Endothelial cell of umbilical vein (primary cell): ENCODE data around the gene PWP1. TPM values are rescaled to one million over a fixed set of nuclear protein-coding genes. Genes with fewer than 3 reads are reported as not detected.

Source experiments
- BruUV-seq: library from RNA; stranded (reverse); fragments of 400-500 nt; replicated peaks from 2 replicates; lab custom pipeline; 2021; lab: Mats Ljungman, UMichigan
- CTCF ChIA-PET: fragments of 300-600, 350-600 bp; sonication (Branson Sonifier 250); formaldehyde crosslinking; loops from one replicate; lab custom pipeline; 2021; ENCODE audit warnings: antibody characterized with exemption, inconsistent platforms; lab: Charles Lee
- POLR2A ChIA-PET: fragments of 300-600, 350-600 bp; sonication (Branson Sonifier 250); formaldehyde crosslinking; loops from one replicate; lab custom pipeline; 2021; ENCODE audit warnings: antibody characterized with exemption, inconsistent platforms; lab: Charles Lee
- DNase-seq: peaks from one replicate; pipeline ENCODE4 v3.0.0-alpha.2; 2011; ENCODE audit warnings: low read depth, low spot score
- FAIRE-seq: peaks from 2 replicates; lab custom pipeline; 2011; peaks lifted over from hg19 to GRCh38; lab: Jason Lieb, UNC
- H2AFZ ChIP-seq: 2 replicates; pipeline ENCODE4 v1.6.0; 2012; ENCODE audit warnings: low read depth, low read length, control low read depth, inconsistent platforms
- H3K27ac ChIP-seq: 2 replicates; pipeline ENCODE4 v1.5.1; 2011; ENCODE audit warnings: low read depth, mild to moderate bottlenecking, control low read depth, low read length, moderate library complexity; ENCODE audit not compliant: insufficient read depth
- H3K27me3 ChIP-seq, 2 experiments: 2 replicates each; pipeline versions ENCODE4 v1.6.0 to v1.6.1; 2011; ENCODE audit warnings: low read length in 2 of 2, mixed read lengths in 1 of 2; ENCODE audit not compliant: control insufficient read depth in 2 of 2, insufficient read depth in 2 of 2
- H3K36me3 ChIP-seq, 2 experiments: 2 replicates in 1 of 2; 3 replicates in 1 of 2; pipeline ENCODE4 v1.5.1; 2011; ENCODE audit warnings: low read length in 2 of 2, mild to moderate bottlenecking in 1 of 2, moderate library complexity in 1 of 2; ENCODE audit not compliant: control insufficient read depth in 2 of 2, insufficient read depth in 2 of 2; ENCODE audit errors: extremely low read depth in 1 of 2
- H3K4me1 ChIP-seq: 3 replicates; pipeline ENCODE4 v1.5.1; 2011; ENCODE audit warnings: mild to moderate bottlenecking, low read length; ENCODE audit not compliant: control insufficient read depth, insufficient read depth; ENCODE audit errors: extremely low read depth
- H3K4me2 ChIP-seq: 2 replicates; pipeline ENCODE4 v1.6.1; 2011; ENCODE audit warnings: low read length, control low read depth, mixed read lengths; ENCODE audit not compliant: insufficient read depth
- H3K4me3 ChIP-seq, 3 experiments: fragments of 200-600 bp in 1 of 3; sonication (generic), shearing (Covaris generic) in 1 of 3; replicated peaks in 1 of 3; 2 replicates each; pipeline ENCODE4 v1.5.1; 2011 to 2016; ENCODE audit warnings: control low read depth in 3 of 3, low read length in 3 of 3, mild to moderate bottlenecking in 2 of 3, inconsistent platforms in 1 of 3, low read depth in 1 of 3, moderate library complexity in 1 of 3; ENCODE audit not compliant: insufficient read depth in 1 of 3
- H3K79me2 ChIP-seq: 2 replicates; pipeline ENCODE4 v1.6.0; 2012; ENCODE audit warnings: low read length, inconsistent platforms; ENCODE audit not compliant: control insufficient read depth, insufficient read depth
- H3K9ac ChIP-seq: replicated peaks from 2 replicates; pipeline ENCODE3; 2011; ENCODE audit warnings: low read length, control low read depth; ENCODE audit not compliant: insufficient read depth; ENCODE audit errors: extremely low read depth
- H3K9me1 ChIP-seq: replicated peaks from 3 replicates; pipeline ENCODE4 v1.6.0; 2011; ENCODE audit warnings: mild to moderate bottlenecking, low read length; ENCODE audit not compliant: control insufficient read depth, insufficient read depth; ENCODE audit errors: extremely low read depth
- H3K9me3 ChIP-seq: replicated peaks from 2 replicates; pipeline ENCODE4 v1.5.1; 2012; ENCODE audit warnings: low read length, inconsistent platforms; ENCODE audit not compliant: control insufficient read depth, insufficient read depth
- H4K20me1 ChIP-seq: replicated peaks from 2 replicates; pipeline ENCODE3; 2011; ENCODE audit warnings: mild to moderate bottlenecking, low read length; ENCODE audit not compliant: control insufficient read depth, insufficient read depth; ENCODE audit errors: extremely low read depth
- CTCF ChIP-seq, 2 donors: IDR thresholded peaks; 1 replicate in 1 of 2; 2 replicates in 1 of 2; pipeline ENCODE4 v1.5.1; 2011; ENCODE audit warnings: low read length in 2 of 2, mild to moderate bottlenecking in 2 of 2, moderate library complexity in 2 of 2, control low read depth in 1 of 2, inconsistent platforms in 1 of 2, low read depth in 1 of 2; ENCODE audit not compliant: insufficient read depth in 1 of 2; ENCODE audit errors: extremely low read depth in 1 of 2
- EZH2 ChIP-seq: IDR thresholded peaks from 2 replicates; pipeline ENCODE4 v1.6.1; 2012; ENCODE audit warnings: borderline replicate concordance, low read depth, mild to moderate bottlenecking, moderate library complexity, low read length, inconsistent platforms; ENCODE audit not compliant: severe bottlenecking
- FOS ChIP-seq: IDR thresholded peaks from 2 replicates; pipeline ENCODE4 v1.6.1; 2011; ENCODE audit warnings: mild to moderate bottlenecking, low read length, moderate library complexity, borderline replicate concordance; ENCODE audit not compliant: insufficient read depth
- GATA2 ChIP-seq: IDR thresholded peaks from 2 replicates; pipeline ENCODE4 v1.7.0; 2011; ENCODE audit warnings: low read depth, mild to moderate bottlenecking, moderate library complexity, mixed read lengths, low read length; ENCODE audit not compliant: insufficient read length, insufficient read depth
- JUN ChIP-seq: IDR thresholded peaks from 2 replicates; pipeline ENCODE4 v1.6.1; 2011; ENCODE audit warnings: borderline replicate concordance, low read depth; ENCODE audit not compliant: insufficient read length, insufficient read depth
- MAX ChIP-seq: IDR thresholded peaks from 2 replicates; pipeline ENCODE4 v1.6.1; 2011; ENCODE audit not compliant: insufficient read depth, insufficient read length
- MYC ChIP-seq: IDR thresholded peaks from one replicate; pipeline ENCODE4 v1.6.1; 2011; ENCODE audit warnings: mild to moderate bottlenecking, low read depth, low read length
- POLR2A ChIP-seq: IDR thresholded peaks from 2 replicates; pipeline ENCODE4 v1.6.1; 2012; ENCODE audit warnings: low read depth, mild to moderate bottlenecking, control low read depth, low read length
- POLR2AphosphoS5 ChIP-seq: IDR thresholded peaks from 2 replicates; pipeline ENCODE4 v1.6.1; 2012; ENCODE audit warnings: low read depth, mild to moderate bottlenecking, control low read depth, low read length, moderate library complexity; ENCODE audit not compliant: insufficient read depth
- dilution Hi-C: fragments of 300-500 bp; cut with MboI; formaldehyde crosslinking; loops from one replicate; pipeline ENCODE4 v1.15.0; 2019; ENCODE audit warnings: low sequenced_read_pairs; ENCODE audit not compliant: extremely low pct_ligation_motif_present
- intact Hi-C: fragments of 100-400 bp; cut with micrococcal nuclease; formaldehyde crosslinking; loops from one replicate; pipeline ENCODE4 v1.10.0; 2022
- polyA plus RNA-seq, 4 experiments: library from polyadenylated mRNA; depleted of rRNA in 3 of 4; stranded (reverse) in 3 of 4; unstranded in 1 of 4; fragments of >200 nt; gene quantifications; 2 replicates each; pipeline versions ENCODE4 v1.2.1 to v1.2.3, GENCODE V29; 2011 to 2012; ENCODE audit warnings: missing spikeins in 1 of 4
- total RNA-seq: library from RNA; stranded (reverse); gene quantifications from 2 replicates; pipeline ENCODE4 v1.2.3, GENCODE V29; 2021

The PWP1 gene
- total and polyA plus RNA-seq, 2 donors (not counting 3 experiments of a cell fraction or from before 2014, with no cell fraction given), result 70.8 to 154 TPM

- DNase-seq, result no peak
- POLR2A ChIA-PET, result no interaction called here
- Histone ChIP-seq H3K9ac (no peak overlapping the region), H3K27me3 (peaks cover 11 to 23% of the 10 kb centered on the region in 2 experiments), H3K4me2 (no peak overlapping the region), H2AFZ (no peak overlapping the region), H4K20me1 (no peaks in the 10 kb centered on the region), H3K27ac (no peak overlapping the region), H3K4me1 (peaks cover 7% of the 10 kb centered on the region), H3K79me2 (peaks cover 13% of the 10 kb centered on the region), H3K9me3 (no peaks in the 10 kb centered on the region), H3K4me3 (no peak overlapping the region), H3K36me3 (no peaks in the 10 kb centered on the region), H3K9me1 (no peaks in the 10 kb centered on the region)
- BruUV-seq, result no TSS peak
- dilution Hi-C loops (no loop called here), intact Hi-C loops (no loop called here)
- CTCF ChIA-PET, result interaction anchor here (0.8 to 13.4 kb wide), 5 partner anchors 11 to 203 kb away, joined by 3 to 336 read pairs (median 3); no protein-coding TSS in a partner anchor
- no peak for TF ChIP-seq POLR2A
- no peak for TF ChIP-seq MAX
- no peak for TF ChIP-seq POLR2AphosphoS5
- TF ChIP-seq EZH2, result no peak
- TF ChIP-seq GATA2, result no peak
- no peak for TF ChIP-seq MYC
- no peak for TF ChIP-seq CTCF (IDR thresholded peaks at IDR 0.05; ENCODE audit: extremely low read depth in 1 of 2, insufficient read depth in 1 of 2, low read depth in 1 of 2, low read length in 2 of 2)
- no peak for TF ChIP-seq FOS
- TF ChIP-seq JUN, result no peak
- no peak for FAIRE-seq
Observed at GRCh38 chr12:107681836-107682820, 3.5 kb upstream of the PWP1 start.
